ENCODE data around the gene MAST2.
"Not testable (repeated sequence)": the region's sequence is repeated elsewhere in the genome, so short reads cannot be mapped to it uniquely, and the experiment has no call there.

Gene MAST2

DNA sequence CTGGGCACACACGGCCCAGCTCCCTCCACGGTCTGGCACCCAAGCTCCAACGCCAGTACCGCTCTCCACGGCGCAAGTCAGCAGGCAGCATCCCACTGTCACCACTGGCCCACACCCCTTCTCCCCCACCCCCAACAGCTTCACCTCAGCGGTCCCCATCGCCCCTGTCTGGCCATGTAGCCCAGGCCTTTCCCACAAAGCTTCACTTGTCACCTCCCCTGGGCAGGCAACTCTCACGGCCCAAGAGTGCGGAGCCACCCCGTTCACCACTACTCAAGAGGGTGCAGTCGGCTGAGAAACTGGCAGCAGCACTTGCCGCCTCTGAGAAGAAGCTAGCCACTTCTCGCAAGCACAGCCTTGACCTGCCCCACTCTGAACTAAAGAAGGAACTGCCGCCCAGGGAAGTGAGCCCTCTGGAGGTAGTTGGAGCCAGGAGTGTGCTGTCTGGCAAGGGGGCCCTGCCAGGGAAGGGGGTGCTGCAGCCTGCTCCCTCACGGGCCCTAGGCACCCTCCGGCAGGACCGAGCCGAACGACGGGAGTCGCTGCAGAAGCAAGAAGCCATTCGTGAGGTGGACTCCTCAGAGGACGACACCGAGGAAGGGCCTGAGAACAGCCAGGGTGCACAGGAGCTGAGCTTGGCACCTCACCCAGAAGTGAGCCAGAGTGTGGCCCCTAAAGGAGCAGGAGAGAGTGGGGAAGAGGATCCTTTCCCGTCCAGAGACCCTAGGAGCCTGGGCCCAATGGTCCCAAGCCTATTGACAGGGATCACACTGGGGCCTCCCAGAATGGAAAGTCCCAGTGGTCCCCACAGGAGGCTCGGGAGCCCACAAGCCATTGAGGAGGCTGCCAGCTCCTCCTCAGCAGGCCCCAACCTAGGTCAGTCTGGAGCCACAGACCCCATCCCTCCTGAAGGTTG, 231.4 kb downstream of the MAST2 start:
- DNase-seq, result no peak

DNA sequence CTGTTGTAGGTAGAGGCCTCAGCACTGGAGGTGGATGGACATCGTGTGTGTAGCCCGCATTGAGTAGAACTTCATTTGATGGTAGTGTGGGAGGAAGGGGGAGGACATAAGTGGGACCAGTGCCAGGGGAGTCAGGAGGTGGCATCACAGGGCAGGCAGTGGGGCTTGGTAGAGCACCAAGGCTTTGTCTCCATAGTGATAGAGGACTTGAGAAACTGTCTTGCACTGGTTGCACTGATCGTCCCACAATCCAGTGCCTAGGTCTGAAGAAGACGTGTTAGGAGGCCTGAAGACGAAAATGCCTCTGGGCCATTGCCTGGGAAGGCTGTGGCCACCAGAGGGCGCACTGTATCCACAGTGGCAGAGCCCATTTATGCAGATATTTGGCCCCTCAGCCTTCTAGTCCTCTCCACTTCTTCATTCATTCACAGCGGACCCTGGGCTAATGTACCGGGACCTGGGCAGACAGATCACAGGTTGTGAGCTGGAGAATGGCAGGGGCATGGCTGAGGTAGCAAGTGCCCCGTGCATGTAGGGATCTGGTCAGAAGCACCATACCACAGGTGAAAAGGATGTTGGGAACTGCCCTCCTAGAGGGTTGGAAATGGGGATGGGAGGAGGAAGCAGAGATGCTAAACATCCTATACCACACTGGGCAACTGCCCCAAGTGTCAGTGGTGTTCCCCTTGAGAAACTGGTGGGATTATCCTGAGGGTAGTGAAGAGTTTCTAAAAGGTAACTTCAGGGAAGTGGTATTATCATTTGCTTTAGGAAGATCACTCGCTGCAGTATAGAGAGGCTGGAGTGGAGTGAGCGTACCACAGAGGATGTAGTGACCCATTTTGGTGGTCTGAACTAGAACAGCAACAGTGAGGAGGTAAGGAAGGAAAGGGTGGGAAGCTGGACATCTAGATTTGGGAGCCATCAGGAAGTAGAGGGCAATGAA, 233.8 kb downstream of the MAST2 start:
- DNase-seq, result peak; percentile 65 to 84 (median 72)

DNA sequence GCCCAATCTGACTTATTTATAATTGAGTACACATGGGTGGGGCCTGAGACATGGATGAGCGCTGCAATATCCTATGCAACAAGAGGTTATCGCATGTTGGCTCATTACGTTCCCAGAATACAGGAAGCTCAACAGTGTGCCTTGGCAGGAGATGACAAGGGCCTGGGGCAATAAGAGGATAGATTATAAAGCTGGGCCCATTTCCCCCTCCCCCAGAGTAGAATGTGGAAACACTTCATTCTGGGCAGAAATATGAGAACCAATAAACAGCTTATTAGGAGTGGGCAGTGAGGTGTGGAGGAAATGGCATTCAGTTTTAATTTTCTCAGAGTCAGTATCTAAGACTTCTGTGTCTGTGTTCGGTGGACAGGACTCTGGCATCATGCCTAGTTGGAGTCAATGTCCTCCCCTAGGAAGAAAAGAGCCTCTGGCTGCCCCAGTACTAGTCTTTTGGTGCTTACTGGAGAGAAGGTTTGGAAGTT, 236.2 kb downstream of the MAST2 start:
- DNase-seq, result no peak

DNA sequence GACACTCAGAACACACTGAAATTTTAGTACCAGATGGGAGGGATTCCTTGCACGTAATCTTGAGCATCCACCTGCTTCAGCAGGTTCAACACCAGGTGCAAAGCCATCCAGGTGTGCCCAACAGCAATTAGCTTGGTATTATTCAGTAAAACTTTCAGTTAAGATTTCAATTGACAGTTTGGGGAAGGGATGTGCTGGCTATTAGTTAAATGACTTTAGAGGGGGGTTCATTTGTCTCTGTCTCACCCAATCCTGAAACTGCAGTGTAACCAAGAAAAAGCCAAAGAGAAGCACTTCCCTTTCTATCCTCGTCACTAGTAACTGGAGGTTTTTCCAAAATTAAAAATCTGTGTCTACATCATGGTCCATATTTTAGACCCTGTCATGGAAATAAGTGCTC, 238.1 kb downstream of the MAST2 start:
- DNase-seq, result no peak

DNA sequence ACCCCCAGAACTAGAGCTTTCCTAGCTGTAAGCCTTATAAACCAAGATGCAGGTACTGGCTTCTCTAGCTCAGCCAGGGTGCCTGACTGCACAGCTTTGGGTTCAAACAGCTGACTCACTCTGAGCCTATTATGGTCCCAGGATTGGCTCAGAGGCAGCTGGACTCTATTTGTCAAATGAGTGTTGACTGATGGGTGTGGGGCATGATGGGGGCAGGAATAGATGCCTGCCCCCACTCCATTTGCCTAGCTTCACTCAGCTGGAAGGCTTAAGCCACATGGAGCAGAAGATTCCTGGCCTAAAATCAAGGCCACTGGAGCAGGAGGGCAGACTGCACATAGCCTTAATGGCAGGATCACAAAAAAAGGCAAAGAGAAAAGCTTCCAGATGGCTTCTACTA, 238.6 kb downstream of the MAST2 start:
- DNase-seq, result no peak

DNA sequence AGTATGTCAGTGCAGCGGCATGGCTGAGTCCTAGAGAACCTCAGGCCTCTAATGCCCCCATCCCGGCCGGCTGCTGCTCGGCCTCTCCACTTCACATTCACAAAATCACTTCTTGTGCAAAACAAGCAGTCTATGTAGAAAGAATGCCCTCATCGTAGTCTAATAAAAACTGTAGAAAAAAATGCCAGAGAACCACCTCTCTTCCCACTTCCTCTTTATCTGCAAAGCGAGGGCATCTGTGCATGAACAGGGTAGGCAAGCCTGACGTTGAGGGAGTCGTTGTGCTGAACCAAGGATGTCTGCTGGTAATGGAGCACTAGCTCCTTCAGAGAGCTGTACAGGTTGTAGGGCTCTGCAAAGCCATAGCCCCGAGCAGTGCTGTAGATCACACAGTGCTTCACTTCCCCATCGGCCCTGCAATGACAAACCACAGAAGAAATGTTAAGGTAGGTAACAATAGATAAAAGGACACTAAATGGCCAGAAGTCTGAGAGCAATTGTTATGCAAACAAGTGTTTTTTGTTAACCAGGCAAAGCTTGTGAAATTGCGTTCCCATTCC, 240.1 kb downstream of the MAST2 start:
- DNase-seq, result no peak

DNA sequence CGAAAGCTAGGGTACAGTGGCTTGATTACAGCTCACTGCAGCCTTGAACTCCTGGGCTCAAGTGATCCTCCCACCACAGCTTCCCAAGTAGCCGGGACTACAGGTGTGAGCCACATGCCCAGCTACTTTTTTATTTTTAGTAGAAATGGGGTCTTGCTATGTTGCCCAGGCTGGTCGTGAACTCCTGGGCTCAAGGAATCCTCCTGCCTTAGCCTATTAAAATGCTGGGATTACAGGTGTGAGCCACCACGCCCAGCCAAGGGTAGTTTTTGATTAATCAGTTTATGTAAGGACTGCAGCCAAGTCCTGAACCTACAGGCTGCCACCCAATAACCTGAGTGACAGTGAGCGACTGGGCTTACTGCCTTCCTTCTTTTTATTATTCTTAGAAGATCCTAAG, 240.7 kb downstream of the MAST2 start:
- DNase-seq, result no peak

DNA sequence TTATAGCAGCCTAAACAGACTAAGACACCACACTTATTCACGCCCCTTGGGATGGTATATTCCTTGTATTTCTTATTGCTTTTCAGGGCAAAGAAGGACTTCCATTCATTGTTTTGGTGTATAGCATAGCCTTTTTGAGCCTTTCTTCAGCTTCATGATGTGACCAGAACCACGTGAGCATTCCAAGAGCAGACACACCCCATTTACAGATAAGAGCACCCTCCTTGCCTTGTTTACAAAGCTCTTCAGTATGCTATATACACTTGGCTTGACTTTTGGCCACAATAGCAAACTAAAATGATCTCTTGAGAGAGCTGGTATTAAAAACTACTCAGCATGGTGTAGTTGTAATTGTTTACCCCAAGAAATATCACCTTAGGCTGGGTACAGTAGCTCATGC, 250.3 kb downstream of the MAST2 start:
- no peak for DNase-seq

DNA sequence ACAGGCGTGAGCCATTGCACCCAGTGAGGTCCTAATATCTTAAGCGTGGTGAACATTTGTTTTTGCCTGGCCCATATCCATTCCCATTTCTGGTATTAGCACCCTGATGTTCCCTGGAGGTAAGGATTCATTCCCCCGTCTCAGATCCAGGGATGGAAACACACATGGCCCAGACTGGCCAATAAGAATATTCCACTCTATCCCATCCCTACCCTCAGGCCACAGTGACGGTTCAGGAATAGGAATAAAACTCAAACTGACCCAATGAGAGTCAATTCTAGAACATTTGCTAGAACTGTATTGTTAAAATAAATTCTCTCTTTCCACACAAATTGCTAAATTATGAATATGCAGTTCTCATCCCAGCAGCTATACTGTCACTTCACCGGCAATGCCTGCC, 252.9 kb downstream of the MAST2 start:
- DNase-seq, result no peak

DNA sequence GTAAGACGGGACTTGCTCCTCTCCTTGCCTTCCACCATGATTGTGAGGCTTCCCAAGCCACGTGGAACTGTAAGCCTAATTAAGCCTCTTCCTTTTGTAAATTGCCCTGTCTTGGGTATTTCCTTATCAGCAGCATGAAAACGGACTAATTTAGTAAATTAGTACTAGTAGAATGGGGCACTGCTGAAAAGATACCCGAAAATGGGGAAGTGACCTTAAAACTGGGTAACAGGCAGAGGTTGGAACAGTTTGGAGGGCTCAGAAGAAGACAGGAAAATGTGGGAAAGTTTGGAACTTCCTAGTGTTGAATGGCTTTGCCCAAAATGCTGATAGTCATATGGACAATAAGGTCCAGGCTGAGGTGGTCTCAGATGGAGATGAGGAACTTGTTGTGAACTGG, 253.8 kb downstream of the MAST2 start:
- DNase-seq, result not testable (repeated sequence)

DNA sequence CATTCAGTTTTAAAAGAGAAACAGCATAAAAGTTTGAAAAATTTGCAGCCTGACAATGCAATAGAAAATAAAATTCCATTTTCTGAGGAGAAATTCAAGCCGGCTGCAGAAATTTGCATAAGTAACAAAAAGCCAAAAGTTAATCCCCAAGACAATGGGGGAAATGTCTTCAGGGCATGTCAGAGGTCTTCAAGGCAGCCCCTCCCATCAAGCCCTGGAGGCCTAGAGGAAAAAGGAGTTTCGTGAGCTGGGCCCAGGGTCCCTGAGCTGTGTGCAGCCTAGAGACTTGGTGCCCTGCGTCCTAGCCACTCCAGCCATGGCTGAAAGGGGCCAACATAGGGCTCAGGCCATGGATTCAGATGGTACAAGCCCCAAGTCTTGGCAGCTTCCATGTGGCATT, 254.4 kb downstream of the MAST2 start:
- no peak for DNase-seq

DNA sequence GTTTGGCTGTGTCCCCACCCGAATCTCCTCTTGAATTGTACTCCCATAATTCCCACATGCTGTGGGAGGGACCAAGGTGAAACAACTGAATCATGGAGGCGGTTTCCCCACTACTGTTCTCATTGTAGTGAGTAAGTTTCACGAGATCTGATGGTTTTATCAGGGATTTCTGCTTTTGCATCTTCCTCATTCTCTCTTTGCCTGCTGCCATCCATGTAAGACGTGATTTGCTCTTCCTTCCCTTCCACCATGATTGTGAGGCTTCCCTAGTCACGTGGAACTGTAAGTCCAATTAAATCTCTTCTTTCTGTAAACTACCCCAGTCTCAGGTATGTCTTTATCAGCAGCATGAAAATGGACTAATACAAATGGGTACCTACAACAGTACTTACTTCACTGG, 255.5 kb downstream of the MAST2 start:
- no peak for DNase-seq

DNA sequence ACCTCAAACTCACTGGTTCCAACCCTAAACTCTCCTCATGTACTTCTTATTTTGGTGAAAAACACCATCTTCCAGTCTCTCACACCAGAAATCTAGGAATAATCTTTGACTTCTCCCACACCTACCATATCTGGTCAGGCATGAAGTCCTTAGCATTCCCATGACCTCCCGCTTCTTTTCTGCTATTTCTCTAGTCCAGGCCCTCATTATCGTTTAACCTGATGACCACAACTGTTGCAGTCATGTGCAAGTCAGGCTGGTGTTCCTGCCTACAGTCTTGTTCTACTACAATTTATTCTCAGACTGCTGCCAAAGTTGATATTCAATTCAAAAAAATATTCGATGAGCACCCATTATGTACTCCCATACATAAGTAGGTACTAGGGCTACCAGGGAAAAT, 257.7 kb downstream of the MAST2 start:
- DNase-seq, result no peak

DNA sequence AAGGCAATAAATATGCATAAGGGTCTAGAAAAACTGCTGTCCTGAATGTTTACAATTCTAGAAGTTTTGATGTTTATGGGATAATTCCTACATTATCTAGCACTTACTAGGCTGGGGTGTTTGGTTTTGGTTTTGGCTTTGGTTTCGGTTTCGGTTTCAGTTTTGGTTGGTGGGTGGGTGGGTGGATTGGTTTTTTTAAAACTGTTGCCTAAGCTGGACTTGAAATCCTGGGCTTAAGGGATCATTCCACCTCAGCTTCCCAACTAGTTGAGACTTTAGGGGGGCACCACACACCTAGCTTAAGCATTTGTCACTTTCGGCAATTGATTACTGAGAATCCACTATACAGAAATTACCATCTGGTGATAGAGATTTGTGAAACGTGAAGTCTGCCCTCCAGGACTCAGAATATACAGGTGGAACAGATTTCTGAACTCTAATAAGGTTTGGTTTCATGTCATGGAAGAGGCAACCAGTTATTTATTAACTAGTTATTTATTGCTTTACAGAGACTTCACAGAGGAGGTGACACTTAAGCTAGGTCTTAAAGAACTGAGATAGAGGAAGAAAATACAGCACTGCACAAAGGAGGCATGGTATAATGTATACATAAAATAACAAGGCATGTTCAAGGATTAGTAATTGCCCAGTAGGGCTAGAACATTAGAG, 259.4 kb downstream of the MAST2 start:
- peak in 2 of 5 donors; percentile 18 to 55 for DNase-seq

DNA sequence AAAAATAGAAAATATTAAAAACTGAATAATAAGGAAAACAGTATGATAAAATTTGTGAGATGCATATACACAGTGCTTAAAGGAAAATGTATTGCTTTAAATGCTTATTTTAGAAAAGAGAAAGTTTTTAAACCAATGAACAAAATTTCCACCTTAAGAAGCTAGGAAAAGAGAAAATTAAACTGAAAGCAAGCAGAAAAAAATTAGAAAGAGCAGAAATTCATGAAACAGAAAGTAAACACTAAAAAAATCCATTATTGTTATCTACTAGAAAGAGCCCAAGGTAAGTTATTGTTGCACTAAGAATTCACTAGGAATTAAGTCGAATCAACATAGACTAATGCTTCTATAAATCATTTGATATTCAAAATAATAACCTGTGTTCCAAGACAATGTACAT, 261.3 kb downstream of the MAST2 start:
- no peak for DNase-seq

DNA sequence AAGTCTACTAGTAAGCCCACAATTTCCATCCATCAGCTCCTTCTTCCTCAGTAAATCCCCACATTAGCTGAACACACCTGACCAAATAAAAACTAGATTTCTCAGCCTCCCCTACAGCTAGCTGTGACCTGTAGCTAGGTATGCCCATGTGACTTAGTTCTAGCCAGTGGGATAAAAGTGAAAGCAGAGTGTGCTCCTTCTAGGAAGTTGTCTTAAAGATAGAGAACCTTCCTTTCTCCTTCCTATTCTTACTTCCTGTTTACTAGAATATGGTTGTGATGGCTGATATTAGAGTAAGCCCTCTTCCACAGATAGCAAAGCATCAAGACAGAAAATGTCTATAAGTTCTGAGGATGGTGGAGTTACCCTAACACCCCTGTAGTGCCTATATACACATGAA, 262.0 kb downstream of the MAST2 start:
- peak in 1 of 5 donors; percentile 18 for DNase-seq

DNA sequence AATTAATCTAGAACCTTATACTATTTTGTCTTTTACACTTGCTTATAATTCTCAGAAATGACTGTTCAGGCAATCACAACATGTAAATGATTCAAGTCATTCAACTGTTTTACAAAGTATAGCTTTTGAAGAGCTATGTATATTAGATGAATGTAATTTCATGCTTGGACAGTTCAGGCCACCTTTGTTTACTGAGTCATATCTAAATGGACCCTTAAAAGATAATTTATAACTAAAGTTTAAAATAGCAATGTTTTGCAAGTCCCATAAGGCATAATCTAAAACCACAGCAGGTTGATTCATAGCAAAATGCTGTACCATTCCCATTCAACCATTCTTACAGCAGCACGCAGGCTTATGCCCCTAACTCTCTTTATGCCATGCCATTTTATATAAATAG, 264.2 kb downstream of the MAST2 start:
- no peak for DNase-seq

DNA sequence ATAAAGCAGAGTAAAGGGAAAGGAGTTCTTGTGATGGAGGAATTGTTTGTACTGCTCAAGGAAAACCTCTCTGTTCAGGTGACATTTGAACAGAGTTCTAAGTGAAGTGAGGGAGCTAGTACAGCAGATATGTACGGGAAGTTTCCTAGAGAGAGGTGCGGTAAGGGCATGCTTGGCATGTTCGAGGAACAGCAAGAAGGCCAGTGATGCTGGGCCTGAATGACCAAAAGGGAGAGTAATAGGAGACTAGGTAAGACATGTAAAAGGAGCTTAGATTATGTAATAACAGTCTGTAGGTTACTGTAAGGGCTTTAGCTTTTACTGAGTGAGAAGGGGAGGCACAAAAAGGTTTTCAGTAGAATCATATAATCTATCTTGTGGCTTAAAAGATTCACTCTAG, 265.1 kb downstream of the MAST2 start:
- DNase-seq, result no peak

DNA sequence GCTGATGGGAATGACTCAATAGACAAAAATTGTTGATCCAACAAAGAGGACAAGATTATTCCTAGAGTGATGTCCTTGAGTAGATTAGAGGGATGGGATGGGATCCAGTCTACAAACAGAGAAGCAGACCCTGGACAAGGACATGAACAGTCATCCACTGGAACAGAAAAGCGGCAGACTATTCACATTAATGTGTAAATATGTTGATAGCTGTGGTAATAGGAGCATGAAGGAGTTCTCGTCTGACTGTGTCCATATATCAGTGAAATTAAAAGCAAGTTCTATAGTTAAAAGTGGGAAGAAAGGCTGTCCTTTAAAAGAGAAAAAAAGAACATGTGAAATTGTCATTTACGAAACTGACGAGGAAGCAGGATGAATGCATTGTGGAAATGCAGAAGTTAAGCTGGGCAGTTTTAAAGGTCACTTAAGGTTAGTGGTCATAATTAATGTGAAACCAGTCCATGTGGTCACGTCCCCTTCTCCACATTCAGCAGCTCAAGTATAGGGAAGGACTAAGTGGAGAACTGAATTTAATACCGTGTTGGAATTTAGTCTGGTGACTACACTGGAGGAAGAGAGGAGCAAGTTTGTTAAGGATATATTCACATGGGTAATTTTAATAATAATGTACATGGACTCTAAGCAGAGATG, 266.9 kb downstream of the MAST2 start:
- no peak for DNase-seq

DNA sequence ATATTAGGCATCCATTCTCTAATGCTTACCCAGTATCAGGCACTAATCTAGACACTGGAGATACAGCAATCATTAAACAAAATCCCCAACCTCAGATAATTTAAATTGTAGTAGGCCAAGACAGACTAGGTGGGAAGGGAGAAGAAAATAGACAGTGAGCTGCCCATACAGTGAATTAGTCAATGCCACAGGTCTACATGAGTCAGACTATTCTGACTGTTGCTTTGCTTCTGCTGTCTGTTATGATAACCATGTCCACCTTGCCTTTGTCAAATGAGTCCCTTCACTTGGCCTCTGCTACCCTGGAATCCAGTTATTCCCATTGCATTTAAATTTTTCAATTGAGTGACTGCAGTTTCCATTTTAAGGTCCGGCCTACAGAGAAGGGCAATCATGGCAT, 269.6 kb downstream of the MAST2 start:
- DNase-seq, result no peak

DNA sequence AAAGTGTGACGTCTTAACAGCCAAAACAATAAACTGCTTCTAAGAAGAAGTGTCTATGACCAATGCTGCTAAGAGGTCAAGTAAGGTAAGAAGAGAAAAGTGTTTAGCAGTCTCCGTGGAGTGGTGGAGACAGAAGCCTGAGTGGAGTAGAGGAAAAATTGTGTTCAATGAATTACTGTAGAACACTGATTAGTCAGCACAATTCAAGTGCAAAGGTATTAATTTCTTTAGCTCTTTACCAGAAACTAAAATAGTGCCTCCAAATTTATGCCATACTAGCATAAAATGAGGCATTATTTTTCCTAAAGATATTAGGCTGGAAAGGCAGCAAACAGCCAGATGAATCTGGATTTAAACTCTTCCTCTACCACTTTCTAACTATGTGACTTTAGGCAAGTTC, 272.9 kb downstream of the MAST2 start:
- DNase-seq, result no peak

DNA sequence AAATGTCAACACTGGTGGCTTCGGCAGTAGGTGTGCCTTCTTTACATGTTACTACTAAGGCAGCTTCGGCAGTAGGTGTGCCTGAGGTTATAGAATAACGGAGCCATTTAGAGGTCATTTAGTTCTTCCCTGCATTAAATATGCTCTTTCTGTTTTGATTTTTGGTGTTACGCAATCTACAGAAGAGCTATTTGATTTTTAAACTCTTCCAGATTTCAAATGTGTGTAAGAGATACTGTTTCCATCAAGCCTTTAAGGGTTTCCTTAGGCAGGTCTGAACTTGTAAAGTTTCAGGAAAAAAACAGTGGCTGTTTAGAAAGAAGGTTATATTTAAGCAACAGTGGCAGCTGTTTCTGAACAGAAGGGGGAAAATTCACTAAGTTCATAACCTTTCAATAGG, 274.2 kb downstream of the MAST2 start:
- no peak for DNase-seq
